Activated CD4-positive, alpha-beta T cell treated with anti-CD3 and anti-CD28 coated beads for 4 hours (primary cell): ENCODE data around the gene SLC17A1.

Experiments
- DNase-seq, 2 donors: peaks; one replicate each; pipeline ENCODE4 v3.0.0-alpha.2; 2020

Gene SLC17A1

DNA sequence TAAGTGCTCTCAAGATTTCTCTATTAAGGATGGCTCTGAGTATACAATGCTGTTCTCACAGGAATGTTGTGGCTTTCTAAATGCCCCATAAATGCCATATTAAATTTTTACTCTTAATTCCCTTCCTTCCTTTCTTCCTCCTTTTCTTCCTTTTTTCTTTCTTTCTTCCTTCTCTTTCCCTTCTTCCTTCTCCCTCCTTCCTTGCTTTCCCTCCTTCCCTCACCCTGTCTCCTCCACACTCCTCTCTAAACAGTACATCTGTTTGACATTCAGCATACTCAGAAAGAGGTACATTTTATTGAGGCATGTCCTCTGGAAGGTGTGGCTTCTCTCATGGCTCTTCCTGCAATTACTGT, 433 bp upstream of the SLC17A1 start:
- DNase-seq = no peak

DNA sequence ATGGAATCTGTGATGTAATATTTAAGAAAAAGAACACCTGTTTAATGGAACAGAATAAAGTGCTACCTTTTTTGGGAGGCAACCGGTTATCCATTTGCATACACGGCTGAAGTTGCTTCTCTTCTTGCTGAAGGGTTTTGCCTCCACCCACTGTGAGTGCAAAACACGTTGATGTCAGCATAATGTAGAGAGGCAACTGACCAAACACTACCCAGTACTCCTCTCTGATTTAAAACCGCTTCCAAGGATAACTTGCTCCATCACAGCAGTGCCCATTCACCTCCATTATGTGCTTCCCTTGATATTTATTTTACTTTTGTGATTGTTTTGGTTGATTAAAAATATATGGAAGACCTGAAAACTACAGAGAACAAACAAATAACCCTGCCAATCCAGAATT, 1.4 kb downstream of the SLC17A1 start:
- DNase-seq = no peak

DNA sequence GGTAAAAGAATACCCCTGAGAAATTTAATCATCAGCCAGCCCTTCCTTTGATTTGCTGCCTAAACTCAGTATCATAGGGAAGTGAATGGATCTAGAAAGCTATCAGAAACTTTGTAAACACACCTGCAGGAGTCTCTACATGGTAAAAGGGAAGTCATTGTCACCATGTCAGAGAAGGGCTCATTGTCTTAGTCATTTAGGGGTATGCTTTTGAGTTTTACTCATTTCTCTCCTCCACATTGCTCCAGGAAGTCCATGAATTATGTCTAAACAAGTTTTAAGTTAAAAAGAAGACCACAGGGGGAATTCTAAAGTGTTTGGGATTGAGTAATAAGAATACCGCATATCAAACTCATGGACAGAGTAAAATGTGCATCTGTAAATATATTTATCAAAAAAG, 2.5 kb downstream of the SLC17A1 start:
- no peak for DNase-seq

- DNase-seq = no peak
Measured at GRCh38 chr6:25821341-25821740, 10.5 kb downstream of the SLC17A1 start.

DNA sequence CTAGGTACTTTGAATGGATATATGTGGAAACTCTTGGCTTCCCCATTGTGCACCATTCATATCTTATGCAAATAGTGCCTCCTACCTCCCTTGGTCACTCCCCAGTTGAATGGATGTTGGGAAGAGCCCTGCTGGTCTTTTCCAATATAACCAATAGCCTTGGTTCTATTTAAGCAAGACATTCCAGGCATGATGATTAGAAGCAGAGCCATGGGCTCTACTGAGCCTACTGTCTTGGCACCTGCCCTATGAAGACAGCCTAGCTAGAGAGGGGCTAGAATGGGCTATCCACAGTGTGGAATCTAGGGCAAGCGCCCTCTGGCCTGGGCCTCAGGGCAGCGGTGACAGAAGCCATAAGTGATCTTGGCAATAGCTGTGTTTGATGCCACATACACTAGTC, 15.6 kb downstream of the SLC17A1 start:
- DNase-seq = no peak

- no peak for DNase-seq
Measured at GRCh38 chr6:25815194-25815593, 16.7 kb downstream of the SLC17A1 start.

- DNase-seq = no peak
Measured at GRCh38 chr6:25804804-25805203, 27.0 kb downstream of the SLC17A1 start.

GRCh38 chr6:25801436-25801835, 30.4 kb downstream of the SLC17A1 start:
- no peak for DNase-seq

DNA sequence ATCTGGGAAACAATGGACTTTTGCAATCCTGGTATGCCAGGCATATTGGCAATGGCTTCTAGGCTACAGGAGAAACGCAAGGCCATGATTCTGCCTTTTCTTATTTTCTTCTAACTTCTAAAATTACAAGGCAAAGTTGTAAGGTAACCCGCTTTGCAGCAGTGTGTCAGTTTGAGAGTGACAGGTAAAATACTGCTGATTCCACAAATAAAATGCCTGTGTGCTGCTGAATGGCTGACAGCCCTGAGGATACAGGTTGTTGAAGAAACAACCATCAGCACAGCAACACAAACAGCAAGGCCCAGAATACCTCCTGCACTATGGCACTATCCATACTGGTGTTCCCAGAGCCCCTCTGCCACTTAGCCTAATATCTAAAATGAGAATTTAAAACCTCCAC, 37.1 kb downstream of the SLC17A1 start:
- no peak for DNase-seq

- no peak for DNase-seq
Measured at GRCh38 chr6:25793970-25794369, 37.9 kb downstream of the SLC17A1 start.

DNA sequence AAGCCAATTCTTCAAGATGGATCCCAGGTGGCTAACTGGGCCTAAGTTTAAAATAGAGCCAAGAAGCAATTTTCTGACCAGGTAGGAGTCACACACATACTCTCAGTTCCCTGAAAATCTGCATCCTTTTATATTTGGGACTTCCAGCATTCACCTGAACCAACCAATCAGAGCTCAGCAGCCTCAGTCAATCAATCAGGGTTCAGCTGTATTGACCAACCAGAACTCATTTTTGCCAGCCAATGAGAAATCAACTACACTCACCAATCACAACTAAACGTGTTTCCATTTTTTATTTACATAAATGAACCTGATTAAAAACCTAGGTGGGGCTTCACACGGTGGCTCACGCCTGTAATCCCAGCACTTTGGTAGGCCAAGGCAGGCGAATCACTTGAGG, 39.8 kb downstream of the SLC17A1 start:
- no peak for DNase-seq

GRCh38 chr6:25789475-25789874, 42.4 kb downstream of the SLC17A1 start:
- DNase-seq = no peak

GRCh38 chr6:25788305-25788922, 43.4 kb downstream of the SLC17A1 start:
- DNase-seq = peak; percentile 17 to 35

- no peak for DNase-seq
Measured at GRCh38 chr6:25787428-25787827, 44.4 kb downstream of the SLC17A1 start.

DNA sequence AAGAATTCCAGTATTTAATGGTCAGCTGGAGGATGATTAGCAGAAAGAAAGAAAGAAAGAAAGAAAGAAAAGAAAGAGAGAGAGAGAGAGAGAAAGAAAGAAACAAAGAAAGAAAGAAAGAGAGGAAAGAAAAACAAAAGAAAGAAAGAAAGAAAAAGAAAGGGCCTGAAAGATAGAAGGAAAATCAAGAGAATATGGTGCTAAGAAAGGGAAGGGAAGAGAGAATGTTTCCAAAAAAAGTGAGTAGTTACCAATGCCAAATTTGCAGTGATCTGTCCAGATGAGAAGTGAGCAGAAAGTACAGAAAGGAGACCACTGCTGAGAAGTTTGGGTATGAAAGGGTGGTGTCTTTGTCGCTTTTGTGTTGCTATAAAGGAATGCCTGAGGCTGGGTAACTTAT, 50.7 kb downstream of the SLC17A1 start:
- no peak for DNase-seq

DNA sequence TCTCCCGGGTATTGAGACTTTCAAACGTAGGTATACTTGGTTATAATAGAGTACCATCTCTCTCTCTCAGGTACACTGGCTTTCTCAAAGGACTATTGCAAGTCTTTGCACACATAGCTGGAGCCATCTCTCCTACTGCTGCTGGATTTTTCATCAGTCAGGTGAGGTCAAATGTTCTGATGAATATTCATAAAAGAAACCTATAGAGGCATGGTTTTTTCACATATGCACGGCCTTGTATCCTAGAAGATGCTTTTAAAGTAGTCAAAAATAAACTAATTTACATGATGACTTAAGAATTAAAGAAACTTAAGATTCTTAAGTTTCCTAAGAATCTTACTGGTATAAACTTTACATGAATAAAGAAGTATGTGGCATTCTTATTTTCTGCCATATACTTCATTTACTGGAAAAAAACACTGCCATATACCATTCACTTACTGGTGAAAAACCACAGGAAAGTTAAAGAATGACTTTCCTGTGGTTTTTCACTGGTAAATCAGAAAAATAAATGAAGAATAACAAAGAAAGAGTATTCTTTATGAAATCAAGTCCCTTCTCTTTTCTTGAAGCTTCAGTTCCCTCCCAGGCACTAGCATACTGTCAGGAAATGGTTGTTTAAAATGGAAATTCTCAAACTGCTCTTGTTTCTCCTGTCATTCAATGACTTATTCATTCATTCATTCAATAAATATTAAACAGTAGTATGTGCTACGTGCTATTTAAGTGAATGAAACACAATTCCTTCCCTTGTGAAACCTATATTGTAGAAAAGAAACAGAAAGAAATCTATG, 53.8 kb downstream of the SLC17A1 start:
- DNase-seq = no peak

- no peak for DNase-seq
Measured at GRCh38 chr6:25777031-25777430, 54.8 kb downstream of the SLC17A1 start.

DNA sequence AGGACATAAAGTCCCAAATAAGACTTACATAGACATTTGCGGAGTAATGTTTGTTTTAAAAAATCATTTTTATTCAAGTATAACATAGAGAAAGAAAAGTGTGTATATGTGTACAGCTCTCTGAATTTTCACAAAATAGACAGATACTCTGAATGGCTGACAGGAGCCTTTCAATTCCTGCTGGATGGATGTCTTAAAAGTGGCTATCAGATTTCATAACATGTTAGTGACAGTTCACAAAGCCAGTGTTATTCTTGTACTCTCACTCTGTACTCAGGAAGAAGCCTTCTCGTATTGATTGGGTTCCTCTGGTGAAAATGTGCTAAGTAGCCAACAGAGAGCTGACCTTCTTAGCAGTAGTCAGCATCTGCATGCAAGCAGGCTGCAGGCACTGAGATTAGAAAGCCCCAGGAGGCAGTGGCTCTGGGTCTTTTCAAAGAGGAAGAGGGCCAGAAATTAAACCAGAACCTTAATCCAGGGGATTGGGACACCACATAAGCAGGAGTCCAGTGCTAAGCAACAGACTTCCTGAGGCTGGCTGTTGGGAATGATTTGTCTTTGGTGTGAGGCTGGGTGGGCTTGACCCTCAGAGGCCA, 57.6 kb downstream of the SLC17A1 start:
- no peak for DNase-seq

GRCh38 chr6:25769983-25770382, 61.9 kb downstream of the SLC17A1 start:
- no peak for DNase-seq

GRCh38 chr6:25768566-25768965, 63.3 kb downstream of the SLC17A1 start:
- no peak for DNase-seq

DNA sequence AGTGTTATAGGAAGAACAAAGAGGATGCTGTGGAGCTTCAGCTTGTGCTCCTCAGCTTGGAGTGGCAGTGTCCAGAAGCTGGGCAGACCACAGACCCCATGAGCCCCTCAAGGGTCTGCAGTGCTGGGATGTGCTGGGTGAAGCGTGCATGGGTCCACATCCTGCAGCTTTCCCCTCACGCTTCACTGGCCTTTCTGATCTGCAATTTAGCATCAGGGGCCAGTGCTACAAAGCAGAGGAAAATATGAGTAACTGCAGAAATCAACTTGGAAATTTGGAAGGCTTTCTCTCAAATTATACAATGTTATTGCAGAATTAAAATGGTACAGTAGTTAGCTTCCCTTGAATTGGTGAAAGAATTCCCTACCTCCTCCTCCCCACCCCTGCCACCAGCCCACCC, 67.2 kb downstream of the SLC17A1 start:
- no peak for DNase-seq

GRCh38 chr6:25757936-25758642, 73.8 kb downstream of the SLC17A1 start:
- no peak for DNase-seq
